ENCODE data around the gene PNMA1. TPM values are rescaled to one million over a fixed set of nuclear protein-coding genes. Genes with fewer than 3 reads are reported as not detected.

The PNMA1 gene
- total and polyA plus RNA-seq, 2 of the 13 experiments (the other 11 are each of a cell fraction or from before 2014, with no cell fraction given), result 7.0 to 8.3 TPM

GRCh38 chr14:73759714-73760597, 45.8 kb upstream of the PNMA1 start (continued):
- TF ChIP-seq HNRNPK (IDR thresholded peaks at IDR 0.05; ENCODE audit: low read depth, low read length, poor library complexity, severe bottlenecking) (peak; percentile 32), ZNF646 (CRISPR knock-in tag; IDR thresholded peaks at IDR 0.05) (no peak), ISL2 (CRISPR knock-in tag; IDR thresholded peaks at IDR 0.05) (peak; percentile 53; the same call in 1 of the 2 replicates), ZNF788 (CRISPR knock-in tag; IDR thresholded peaks at IDR 0.05; ENCODE audit: borderline replicate concordance) (peak; percentile 92; the same call in 1 of the 2 replicates), FIP1L1 (IDR thresholded peaks at IDR 0.05; ENCODE audit: borderline replicate concordance, insufficient read depth, low read depth, low read length) (no peak), KDM3A (CRISPR knock-in tag; IDR thresholded peaks at IDR 0.05; ENCODE audit: low read depth) (0 out of 2 replicates have a peak, but pooled peaks have one; percentile 75), YEATS4 (CRISPR knock-in tag; IDR thresholded peaks at IDR 0.05; ENCODE audit: borderline replicate concordance) (peak; percentile 83; the same call in 1 of the 2 replicates), SKI (IDR thresholded peaks at IDR 0.05; ENCODE audit: partially characterized antibody) (peak; percentile 85), ZBTB39 (CRISPR knock-in tag; IDR thresholded peaks at IDR 0.05) (no peak), ZSCAN31 (CRISPR knock-in tag; IDR thresholded peaks at IDR 0.05; ENCODE audit: low read depth) (peak; percentile 71)
- TF ChIP-seq, protein P1, sequence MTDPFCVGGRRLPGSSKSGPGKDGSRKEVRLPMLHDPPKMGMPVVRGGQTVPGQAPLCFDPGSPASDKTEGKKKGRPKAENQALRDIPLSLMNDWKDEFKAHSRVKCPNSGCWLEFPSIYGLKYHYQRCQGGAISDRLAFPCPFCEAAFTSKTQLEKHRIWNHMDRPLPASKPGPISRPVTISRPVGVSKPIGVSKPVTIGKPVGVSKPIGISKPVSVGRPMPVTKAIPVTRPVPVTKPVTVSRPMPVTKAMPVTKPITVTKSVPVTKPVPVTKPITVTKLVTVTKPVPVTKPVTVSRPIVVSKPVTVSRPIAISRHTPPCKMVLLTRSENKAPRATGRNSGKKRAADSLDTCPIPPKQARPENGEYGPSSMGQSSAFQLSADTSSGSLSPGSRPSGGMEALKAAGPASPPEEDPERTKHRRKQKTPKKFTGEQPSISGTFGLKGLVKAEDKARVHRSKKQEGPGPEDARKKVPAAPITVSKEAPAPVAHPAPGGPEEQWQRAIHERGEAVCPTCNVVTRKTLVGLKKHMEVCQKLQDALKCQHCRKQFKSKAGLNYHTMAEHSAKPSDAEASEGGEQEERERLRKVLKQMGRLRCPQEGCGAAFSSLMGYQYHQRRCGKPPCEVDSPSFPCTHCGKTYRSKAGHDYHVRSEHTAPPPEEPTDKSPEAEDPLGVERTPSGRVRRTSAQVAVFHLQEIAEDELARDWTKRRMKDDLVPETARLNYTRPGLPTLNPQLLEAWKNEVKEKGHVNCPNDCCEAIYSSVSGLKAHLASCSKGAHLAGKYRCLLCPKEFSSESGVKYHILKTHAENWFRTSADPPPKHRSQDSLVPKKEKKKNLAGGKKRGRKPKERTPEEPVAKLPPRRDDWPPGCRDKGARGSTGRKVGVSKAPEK (CRISPR knock-in tag; IDR thresholded peaks at IDR 0.05; ENCODE audit: borderline replicate concordance), result no peak
- TF ChIP-seq, protein P2, sequence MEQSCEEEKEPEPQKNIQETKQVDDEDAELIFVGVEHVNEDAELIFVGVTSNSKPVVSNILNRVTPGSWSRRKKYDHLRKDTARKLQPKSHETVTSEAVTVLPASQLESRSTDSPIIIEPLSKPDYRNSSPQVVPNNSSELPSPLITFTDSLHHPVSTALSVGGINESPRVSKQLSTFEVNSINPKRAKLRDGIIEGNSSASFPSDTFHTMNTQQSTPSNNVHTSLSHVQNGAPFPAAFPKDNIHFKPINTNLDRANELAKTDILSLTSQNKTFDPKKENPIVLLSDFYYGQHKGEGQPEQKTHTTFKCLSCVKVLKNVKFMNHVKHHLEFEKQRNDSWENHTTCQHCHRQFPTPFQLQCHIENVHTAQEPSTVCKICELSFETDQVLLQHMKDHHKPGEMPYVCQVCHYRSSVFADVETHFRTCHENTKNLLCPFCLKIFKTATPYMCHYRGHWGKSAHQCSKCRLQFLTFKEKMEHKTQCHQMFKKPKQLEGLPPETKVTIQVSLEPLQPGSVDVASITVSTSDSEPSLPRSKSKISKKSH (CRISPR knock-in tag; IDR thresholded peaks at IDR 0.05; ENCODE audit: borderline replicate concordance), result peak; percentile 36; the same call in 1 of the 2 replicates
- TF ChIP-seq, protein P3, sequence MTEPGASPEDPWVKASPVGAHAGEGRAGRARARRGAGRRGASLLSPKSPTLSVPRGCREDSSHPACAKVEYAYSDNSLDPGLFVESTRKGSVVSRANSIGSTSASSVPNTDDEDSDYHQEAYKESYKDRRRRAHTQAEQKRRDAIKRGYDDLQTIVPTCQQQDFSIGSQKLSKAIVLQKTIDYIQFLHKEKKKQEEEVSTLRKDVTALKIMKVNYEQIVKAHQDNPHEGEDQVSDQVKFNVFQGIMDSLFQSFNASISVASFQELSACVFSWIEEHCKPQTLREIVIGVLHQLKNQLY (CRISPR knock-in tag; IDR thresholded peaks at IDR 0.05), result no peak

Measured in HepG2 (cell line).